Superior temporal gyrus (tissue), 1 donor: ENCODE data around the gene COL1A1.
A peak's percentile ranks its signal among the peaks of the same experiment; 100 is the strongest.

ENCODE experiments used
- DNase-seq: peaks from one replicate; pipeline ENCODE4 v3.0.0-alpha.2; 2016; ENCODE audit errors: extremely low spot score

Gene COL1A1

DNA sequence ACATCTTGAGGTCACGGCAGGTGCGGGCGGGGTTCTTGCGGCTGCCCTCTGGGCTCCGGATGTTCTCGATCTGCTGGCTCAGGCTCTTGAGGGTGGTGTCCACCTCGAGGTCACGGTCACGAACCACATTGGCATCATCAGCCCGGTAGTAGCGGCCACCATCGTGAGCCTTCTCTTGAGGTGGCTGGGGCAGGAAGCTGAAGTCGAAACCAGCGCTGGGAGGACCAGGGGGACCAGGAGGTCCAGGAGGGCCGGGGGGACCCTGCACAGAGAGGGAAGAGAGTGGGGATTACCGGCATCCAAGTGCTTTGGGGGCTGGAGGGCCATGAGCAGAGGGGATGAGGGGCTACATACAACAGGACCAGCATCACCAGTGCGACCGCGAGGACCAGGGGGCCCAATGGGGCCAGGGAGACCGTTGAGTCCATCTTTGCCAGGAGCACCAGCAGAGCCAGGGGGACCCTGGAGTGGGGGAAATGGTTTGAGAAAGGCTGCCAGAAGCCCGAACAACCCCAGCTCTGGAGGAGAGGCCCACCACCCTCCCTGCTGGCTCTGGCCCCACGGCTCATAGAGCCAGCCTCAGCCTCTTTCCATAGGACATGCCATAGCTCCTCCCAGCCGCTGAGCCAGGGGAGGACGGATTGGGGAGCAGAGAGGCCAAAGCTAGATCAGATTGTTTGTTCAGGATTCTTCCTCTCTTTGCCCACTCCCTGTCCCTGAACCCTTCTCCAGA is 14.6 kb downstream of the COL1A1 start:
- DNase-seq: no peak

DNA sequence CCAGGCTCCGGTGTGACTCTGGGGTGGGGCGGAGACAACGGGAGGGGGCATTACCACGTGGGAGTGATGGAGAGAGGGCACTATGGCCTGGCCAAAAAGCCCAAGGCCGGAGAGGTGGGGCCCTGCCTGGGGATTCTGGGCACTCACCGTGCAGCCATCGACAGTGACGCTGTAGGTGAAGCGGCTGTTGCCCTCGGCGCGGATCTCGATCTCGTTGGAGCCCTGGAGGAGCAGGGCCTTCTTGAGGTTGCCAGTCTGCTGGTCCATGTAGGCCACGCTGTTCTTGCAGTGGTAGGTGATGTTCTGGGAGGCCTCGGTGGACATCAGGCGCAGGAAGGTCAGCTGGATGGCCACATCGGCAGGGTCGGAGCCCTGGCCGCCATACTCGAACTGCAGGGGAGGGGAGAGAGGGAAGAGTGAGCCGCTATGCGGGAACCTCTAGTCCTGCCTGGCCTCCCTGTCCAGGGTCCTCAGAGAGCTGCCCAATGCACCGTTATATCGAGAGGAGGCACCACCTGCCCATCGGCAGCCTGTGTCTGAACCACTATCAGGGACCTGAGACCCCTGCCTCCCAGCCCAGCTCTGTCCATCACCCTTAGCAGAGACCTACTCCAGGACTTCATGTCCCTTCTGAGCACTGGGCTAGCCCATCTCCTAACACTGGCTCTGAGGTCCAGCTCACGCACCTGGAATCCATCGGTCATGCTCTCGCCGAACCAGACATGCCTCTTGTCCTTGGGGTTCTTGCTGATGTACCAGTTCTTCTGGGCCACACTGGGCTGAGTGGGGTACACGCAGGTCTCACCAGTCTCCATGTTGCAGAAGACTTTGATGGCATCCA is 15.6 kb downstream of the COL1A1 start:
- no peak for DNase-seq

DNA sequence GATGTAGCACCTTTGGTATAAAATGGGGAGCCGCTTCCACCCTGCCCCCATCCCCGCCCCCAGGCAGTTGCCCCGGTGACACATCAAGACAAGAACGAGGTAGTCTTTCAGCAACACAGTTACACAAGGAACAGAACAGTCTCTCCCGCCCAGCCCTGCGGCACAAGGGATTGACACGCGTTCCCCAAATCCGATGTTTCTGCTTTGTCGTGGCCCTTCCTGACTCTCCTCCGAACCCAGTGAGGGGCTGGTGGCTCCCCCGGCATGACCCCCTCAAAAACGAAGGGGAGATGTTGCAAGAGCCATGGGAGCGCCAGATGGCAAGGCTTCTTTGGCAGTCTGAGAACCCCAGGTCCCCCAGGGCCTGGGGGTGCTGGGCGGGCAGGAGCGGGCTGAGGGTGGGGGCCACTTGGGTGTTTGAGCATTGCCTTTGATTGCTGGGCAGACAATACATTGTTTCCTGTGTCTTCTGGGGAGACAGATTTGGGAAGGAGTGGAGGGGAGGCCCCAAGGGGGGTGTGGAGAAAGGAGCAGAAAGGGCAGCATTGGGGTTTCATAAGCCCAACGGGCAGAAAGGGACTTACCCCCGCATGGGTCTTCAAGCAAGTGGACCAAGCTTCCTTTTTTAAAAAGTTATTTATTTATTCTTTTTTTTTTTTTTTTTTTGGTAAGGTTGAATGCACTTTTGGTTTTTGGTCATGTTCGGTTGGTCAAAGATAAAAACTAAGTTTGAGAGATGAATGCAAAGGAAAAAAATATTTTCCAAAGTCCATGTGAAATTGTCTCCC is 16.6 kb downstream of the COL1A1 start:
- DNase-seq: no peak

DNA sequence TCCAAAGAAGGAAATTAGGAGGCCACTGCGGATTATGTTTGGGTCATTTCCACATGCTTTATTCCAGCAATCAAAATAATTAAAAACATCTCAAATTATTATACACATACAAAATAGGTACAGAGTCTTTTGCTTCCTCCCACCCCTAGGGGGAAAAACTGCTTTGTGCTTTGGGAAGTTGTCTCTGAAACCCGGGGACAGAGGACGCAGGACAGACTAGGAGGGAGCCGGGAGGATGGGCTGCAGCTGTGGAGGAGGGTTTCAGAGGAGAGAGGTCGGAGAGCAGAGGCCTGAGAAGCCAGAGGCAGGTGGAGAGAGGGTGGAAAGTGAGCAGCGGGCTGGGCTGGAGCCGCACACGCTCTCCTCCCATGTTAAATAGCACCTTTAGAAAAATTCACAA is 17.4 kb downstream of the COL1A1 start:
- no peak for DNase-seq

DNA sequence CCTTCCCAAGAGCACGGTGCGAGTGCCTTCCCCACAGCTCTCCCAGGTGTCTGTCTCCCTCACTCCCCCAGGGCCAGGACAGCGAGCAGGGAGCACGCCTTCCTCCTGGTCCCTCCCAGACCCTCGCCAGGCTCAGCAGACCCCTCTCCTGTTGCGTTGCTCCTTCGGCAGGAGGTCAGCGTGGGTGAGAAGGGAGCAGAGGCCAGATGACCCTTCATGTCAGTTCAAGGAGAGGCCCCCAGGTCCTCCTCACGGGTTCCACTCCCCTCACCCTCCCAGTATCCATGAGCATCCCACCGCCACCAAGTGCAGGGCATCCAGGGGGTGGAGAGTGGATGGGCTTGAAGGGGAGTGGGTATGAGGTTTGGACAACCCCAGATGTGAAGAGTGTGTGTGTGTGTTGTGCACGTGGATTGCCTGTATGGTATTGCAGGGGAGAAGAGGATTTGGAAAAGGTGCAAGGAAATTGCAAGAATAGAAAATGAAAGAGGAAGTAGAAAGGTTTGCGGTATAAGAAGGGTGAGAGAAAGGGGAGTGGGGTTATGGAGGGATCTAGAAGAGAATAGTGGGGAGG is 17.9 kb downstream of the COL1A1 start:
- DNase-seq: no peak

DNA sequence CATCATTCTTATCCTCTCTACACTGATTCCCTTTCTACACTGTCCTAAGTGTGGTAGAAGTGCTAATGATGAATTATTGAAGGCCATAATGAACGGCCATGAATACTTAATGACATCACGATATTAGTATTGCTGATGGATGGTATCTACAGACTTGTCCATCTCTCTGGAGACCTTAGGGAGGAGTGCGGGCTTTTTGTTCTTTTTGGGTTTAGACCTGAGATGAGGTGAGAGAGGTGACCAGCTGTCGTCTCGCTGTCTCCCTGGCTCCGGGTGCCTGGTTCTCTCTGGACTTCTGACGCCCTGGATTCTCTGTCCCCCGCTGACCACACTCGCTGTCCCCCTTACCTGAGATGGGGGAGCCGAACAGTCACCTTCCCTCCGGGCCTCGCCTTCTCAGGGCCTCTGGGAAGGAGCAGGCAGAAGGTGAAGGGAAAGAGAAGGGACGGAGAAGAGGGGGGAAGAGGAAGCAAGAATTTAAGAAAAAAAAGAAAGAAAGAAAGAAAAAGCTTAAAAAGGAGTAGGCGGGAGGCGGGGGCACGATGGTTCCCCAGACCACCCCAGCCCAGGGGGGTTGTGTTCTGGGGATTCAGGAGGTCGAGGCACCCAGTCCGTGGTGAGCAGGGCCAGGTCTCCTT is 18.5 kb downstream of the COL1A1 start:
- DNase-seq: no peak

DNA sequence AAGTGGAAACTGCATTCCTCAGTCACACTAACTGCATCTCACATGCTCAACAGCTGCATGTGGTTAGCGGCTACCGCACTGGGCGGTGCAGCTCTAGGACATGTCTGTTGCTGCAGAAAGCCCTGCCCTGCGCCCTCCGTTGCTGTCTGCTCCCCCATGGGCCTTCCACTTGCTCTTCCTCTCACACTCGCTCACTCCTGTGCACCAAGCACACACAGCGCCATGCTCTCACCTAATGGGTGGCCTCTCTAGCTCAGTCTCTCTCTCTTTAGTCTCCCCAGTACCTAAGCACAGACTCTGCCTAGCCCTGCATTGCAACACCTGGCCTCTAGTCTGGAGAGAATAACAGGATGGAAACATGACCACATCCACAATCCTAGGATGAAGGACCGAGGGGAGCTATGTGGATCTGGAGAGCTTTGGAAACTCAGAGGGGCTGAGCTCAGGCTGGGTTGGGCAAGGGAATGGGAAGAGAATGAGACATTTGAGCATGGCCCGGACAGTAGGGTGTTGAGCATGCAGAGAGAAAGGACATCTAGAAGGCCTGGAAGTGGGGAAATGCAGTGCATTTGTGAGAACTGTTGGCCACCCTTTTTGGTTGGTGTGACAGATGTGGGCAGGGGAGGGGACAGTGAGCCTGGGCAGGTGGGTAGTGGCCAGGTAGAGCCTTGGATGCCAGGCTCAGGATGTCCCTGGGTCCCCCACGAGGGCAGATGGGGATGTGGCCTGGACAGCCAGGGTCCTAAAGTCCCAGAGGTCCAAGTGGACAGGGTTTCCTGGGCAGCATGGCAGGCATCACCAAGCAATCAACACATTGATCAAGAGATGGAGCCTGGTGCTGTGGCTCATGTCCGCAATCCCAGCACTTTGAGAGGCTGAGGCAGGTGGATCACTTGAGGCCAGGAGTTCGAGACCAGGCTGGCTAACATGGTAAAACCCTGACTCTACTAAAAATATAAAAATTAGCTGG is 19.6 kb downstream of the COL1A1 start:
- no peak for DNase-seq

DNA sequence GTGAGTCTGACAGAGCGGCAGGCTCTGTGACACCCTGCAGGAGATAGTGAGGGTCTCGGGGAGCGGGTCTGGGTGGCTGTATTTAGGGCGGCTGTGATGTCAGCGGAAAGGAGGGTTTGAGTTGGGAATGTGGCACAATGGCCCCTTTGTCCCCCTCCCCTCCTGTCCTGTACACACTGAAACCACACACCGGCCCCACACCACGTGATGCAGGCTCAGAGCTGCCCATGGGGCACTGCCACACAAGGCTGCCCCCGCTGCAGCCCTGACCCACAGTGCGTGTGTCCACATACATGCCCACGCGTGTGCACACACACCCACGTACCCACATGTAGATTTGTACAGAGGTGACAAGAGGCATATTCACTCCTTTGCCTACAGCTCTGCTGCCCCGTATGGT is 20.3 kb downstream of the COL1A1 start:
- peak; percentile 73 for DNase-seq

DNA sequence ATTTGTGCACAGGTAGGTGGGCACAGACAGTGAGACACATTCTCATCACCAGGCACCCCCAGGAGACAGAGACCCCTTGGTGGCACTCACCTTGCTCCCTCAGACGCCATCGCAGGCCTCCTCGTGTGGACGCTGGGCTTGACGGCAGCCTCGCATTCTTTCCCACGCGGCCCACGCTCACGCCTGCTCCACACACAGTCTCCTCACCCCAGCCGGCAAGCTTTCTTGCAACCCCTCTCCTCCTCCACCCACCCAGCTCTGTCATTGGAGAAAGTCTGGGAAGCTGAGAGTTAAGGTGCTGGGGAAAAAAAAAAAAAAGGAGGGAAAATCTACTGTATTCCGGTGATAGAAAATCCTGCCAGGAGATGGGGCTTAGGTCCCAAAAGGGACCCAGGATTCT is 20.8 kb downstream of the COL1A1 start:
- DNase-seq: no peak

DNA sequence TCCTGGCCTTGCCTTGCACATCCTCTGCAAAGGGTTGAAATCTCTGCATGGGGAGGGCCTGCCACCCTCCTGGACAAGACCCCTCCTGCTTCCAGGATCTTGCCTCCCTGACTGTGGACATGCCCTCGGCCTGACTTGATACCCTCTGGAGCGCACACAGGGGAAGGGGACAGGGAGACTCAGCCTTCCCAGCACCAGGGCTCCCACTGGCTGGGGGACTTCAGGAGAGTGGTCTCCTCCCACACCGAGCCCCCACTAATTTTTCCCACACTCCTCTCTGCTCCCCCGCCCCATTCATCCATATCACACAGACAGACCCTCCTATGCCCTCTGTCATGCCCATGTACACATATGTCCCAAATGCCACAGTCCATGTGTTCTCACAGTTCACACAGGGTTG is 21.3 kb downstream of the COL1A1 start:
- DNase-seq: no peak

DNA sequence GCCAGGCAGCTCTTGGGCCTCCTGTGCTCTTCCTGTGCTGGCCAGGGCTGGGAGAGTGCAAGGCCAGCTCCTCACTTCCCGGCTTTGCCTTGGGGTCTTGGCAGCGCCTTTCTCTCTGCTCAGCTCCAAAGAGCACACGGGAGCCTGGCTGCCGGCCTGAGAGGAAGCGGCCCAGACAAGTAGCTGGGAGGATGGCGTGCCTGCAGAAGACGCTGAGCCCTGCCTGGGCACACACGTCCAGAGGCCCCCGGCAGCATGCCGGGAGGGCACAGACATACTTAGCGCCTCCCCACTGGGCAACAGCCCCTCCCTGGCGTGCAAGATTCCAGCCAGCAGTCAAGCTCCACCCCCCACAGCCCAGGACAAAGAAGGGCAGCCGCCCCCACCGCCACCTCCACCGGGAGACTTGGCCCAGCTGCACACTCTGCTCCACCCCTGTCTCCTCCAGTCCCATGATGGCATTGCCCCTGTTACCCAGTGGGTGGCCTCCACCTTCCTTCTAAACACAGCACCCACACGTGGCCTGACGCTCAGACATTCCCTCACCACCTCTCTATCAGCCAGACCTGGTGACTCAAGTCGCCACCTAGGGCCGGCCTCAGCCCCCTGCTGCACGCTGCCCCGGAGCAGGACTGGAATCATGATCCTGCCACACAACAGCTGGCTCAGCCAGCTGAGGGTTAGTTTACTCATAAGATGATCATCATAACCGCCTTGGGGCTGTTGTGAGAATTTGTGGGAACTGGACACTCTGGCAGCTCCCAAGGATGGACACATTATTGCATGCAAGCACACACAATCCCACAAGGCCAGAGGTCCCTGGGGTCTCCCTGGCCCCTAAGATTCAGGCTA is 23.2 kb downstream of the COL1A1 start:
- DNase-seq: no peak

DNA sequence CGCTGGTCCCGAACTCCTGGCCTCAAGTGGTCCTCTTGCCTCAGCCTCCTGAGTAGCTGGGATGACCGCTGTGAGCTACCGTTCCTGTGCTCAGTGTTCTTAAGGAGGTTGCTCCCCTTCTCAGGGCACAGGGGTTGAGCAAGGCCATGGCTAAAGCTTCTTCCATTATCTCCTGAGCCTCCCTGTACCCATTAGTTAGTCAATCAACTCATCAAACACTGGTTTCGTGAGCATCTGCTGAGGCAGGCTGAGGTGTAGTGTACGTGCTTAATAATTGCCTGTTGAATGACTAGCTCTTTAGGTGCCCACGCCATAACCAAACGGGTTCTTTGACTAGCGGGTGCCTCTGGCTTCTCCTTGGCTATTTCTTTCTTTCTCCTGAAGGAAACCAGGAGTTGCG is 24.0 kb downstream of the COL1A1 start:
- no peak for DNase-seq

DNA sequence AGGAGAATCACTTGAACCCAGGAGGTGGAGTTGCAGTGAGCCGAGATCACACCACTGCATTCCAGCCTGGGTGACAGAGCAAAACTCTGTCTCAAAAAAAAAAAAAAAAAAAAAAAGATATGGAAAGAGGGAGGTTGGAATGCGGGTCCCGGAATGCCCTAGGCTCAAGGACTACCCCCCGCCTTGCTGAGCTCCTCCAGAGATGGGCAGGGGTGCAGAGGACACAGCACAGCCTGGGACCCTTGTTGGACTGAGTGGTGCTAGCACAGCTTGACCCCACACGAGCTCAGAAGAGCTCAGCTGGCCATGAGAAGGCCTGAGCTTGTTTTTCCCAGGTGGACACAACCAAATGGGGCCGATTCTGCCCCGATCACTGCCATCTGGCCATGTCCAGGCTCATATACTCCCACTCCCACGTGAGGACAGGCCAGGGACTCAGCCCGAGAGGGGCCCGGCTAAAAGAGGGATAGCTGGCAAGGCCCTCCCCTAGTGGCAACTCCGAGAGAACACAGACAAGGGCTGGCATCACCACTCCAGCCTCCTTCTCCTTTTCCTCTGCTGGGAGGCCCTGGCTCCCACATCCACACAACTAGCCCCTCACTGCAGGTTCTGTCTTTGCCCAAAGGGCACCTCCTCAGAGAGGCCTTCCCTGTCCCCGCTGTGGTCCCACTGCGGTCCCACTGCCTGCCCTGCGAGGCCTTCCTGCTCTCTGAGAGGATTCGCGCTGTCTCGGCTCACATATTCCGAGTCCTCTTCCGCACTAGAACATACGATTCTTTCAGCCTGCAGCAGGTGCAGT is 24.7 kb downstream of the COL1A1 start:
- no peak for DNase-seq

DNA sequence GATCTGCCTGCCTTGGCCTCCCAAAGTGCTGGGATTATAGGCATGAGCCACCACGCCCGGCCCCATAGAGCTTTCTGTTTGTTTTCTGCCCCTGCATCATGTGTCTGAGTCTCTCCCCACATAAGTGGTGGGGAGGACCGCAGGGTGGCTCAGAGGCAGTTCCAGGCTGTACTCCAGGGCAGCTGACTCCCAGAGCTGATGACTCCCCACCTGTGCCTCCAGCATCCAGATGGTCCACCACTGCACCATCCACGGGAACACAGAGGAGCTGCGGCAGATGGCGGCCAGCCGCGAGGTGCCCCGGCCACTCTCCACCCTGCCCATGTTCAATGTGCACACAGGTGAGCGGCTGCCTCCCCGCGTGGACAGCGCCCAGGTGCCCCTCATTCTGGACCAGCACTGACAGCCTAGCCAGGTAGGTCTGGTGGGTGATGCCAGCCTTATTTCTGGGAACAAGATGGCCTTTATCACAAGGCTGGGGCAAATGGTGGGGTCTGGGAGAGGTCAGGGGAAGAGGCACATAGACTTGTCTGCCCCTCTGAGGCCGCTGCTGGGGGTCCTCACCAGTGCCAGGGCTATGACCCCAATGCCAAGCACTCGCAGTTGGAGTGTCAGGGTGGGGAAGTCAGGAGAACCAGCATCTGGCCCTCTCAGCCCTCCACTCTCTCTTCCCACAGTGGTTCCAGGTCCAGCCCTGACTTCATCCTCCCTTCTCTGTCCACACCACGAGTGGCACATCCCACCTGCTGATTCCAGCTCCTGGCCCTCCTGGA is 26.2 kb downstream of the COL1A1 start:
- no peak for DNase-seq

DNA sequence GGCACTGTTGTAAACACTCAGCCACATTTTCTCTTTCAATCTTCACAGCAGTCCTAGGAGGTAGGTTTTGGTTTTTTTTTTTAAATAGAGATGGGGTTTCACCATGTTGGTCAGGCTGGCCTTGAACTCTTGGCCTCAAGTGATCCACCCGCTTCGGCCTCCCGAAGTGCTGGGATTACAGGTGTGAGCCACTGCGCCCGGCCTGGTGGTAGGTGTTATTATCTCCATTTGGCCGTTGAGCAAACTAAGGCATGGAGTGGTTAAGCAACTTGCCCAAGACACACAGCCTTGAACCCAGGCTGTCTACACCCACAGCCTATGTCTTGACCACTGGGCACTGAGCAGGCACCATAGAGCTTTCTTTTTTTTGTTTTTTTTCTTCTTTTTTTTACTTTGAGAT is 27.0 kb downstream of the COL1A1 start:
- no peak for DNase-seq

DNA sequence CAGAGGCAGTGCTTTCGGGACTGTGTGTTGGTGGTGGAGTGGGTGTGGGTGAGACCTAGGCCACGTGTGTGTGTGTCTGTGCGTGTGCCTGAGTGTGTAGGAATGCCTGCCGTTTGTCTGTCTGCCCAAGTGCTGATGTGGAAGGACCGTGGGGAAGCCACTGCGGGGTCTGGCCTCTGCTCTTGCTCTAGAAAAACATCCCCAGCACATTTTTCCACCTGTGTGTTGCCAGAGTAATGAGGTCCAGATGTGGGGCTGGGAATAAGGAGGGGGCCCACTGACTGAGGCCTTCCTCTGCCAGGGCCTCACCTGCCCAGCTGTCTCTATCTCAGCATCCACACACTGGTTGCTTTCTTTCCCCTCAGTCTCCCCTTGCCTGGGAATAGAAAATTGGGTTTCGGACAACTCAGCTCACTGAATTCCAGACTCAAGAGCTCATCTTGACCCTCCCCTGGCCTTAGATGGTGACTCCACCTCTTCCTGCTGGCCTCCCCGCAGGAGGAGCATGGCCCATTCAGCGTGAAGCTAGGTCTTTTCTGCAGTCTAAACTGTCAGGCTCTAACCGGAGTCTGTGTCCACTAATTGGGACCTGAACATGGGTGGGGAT is 28.0 kb downstream of the COL1A1 start:
- DNase-seq: no peak

DNA sequence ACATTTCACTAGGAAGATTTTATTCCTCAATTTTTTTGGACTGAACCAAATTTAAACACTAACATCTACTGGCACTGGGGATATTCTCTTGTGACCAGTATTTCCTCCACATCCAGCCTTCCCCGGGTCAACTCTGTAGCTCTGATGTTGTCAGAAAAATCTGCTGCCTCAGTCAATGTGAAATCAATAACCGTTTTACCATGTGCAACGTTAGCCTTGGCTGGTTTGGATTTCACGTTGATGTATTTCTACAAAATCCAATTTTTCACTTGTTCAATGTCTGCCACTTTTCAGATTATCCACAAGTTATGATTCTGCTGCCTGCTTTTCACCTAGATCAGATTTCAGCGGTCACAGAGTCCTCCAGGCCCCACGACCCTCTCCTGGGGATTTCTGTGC is 28.5 kb downstream of the COL1A1 start:
- DNase-seq: no peak
